Measurements from ENCODE around the gene ACSS3.

- TF ChIP-seq, protein P1, sequence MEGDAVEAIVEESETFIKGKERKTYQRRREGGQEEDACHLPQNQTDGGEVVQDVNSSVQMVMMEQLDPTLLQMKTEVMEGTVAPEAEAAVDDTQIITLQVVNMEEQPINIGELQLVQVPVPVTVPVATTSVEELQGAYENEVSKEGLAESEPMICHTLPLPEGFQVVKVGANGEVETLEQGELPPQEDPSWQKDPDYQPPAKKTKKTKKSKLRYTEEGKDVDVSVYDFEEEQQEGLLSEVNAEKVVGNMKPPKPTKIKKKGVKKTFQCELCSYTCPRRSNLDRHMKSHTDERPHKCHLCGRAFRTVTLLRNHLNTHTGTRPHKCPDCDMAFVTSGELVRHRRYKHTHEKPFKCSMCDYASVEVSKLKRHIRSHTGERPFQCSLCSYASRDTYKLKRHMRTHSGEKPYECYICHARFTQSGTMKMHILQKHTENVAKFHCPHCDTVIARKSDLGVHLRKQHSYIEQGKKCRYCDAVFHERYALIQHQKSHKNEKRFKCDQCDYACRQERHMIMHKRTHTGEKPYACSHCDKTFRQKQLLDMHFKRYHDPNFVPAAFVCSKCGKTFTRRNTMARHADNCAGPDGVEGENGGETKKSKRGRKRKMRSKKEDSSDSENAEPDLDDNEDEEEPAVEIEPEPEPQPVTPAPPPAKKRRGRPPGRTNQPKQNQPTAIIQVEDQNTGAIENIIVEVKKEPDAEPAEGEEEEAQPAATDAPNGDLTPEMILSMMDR (IDR thresholded peaks at IDR 0.05) = no peak
- TF ChIP-seq NFIC (IDR thresholded peaks at IDR 0.05; ENCODE audit: borderline replicate concordance) (no peak), YY1 (IDR thresholded peaks at IDR 0.05; ENCODE audit: low read depth) (no peak), POLR2AphosphoS5 (IDR thresholded peaks at IDR 0.05; ENCODE audit: low read depth, low read length) (no peak), JUND (IDR thresholded peaks at IDR 0.05) (no peak)
- TF ChIP-seq, protein P2, sequence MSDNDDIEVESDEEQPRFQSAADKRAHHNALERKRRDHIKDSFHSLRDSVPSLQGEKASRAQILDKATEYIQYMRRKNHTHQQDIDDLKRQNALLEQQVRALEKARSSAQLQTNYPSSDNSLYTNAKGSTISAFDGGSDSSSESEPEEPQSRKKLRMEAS (IDR thresholded peaks at IDR 0.05; ENCODE audit: low read depth) = no peak
These were observed 125.9 kb downstream of the ACSS3 start for GRCh38 chr12:81203671-81204204.
